Activated T-helper 1 cell treated with anti-CD3 and anti-CD28 coated beads, Interleukin-12 subunit alpha, Interleukin-12 subunit beta, Interleukin-2, Interleukin-4 antibody, amounts not matched to agents 30 ng/mL and 10 ng/mL and 1 ng/mL, durations not matched to agents 14 hours and 24 hours and 36 hours (primary cell): ENCODE measurements around the gene STUB1. TPM values are rescaled to one million over a fixed set of nuclear protein-coding genes. Genes with fewer than 3 reads are reported as not detected.
A peak's percentile ranks its signal among the peaks of the same experiment; 100 is the strongest.

Experiments used
- DNase-seq: peaks from one replicate; pipeline ENCODE4 v3.0.0; 2021; ENCODE audit warnings: low spot score
- H3K27ac Mint-ChIP-seq: one replicate; pipeline ENCODE4 v1.8.0; 2021; ENCODE audit warnings: mild to moderate bottlenecking, mixed read lengths
- H3K27me3 Mint-ChIP-seq: one replicate; pipeline ENCODE4 v1.8.0; 2022; ENCODE audit warnings: mild to moderate bottlenecking, moderate library complexity, mixed read lengths; ENCODE audit not compliant: insufficient read depth
- H3K36me3 Mint-ChIP-seq: one replicate; pipeline ENCODE4 v1.8.0; 2021; ENCODE audit warnings: low read depth, mixed read lengths
- H3K4me1 Mint-ChIP-seq: one replicate; pipeline ENCODE4 v1.8.0; 2021; ENCODE audit warnings: low read depth, mixed read lengths
- H3K4me3 Mint-ChIP-seq: one replicate; pipeline ENCODE4 v1.8.0; 2021; ENCODE audit warnings: mild to moderate bottlenecking, moderate library complexity, mixed read lengths
- H3K9me3 Mint-ChIP-seq: one replicate; pipeline ENCODE4 v1.8.0; 2021; ENCODE audit warnings: mixed read lengths
- intact Hi-C: fragments of 100-400 bp; cut with micrococcal nuclease; formaldehyde crosslinking; loops from one replicate; pipeline ENCODE4 v1.15.1; 2024
- total RNA-seq: library from RNA; stranded (reverse); gene quantifications from 2 replicates; pipeline ENCODE4 v1.2.3, GENCODE V29; 2022

STUB1 gene
- 94.0 and 95.4 TPM in 2 replicates for total RNA-seq

DNA sequence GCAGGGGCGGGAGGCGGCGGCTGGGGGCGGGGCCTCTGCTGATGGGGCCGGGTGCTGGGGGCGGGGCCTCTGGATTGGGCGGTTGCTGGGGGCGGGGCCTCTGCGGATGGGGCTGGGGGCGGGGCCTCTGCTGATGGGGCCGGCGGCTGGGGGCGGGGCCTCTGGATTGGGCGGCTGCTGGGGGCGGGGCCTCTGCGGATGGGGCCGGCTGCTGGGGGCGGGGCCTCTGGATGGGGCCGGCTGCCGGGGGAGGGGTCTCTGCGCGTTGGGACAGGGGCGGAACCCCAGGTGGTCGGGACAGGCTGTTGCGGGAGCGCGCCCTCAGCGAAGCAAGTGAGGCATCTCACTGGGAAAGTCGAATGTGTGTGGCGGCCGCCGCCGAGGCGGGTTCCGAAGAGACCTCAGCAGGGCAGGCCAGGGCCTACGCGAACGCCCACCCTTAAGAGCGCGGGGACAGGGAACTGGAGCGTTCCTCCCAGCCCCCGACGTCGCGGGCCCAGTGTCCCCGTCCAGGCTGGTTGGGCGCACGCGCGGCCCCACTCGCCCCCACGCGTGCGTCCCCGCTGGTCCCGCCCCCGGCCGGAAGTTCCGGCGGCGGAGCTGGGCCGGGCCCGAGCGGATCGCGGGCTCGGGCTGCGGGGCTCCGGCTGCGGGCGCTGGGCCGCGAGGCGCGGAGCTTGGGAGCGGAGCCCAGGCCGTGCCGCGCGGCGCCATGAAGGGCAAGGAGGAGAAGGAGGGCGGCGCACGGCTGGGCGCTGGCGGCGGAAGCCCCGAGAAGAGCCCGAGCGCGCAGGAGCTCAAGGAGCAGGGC is at the start of gene STUB1:
TSS of gene STUB1 (plus strand) at position 597 of the 811 bp plus-strand sequence. CDS start at position 713, 116 bp downstream.
- H3K4me1 Mint-ChIP-seq, result peaks cover 5% of the 10 kb centered on the region
- H3K27ac Mint-ChIP-seq, result peak within 1 kb of the TSS; percentile 55
- H3K27me3 Mint-ChIP-seq, result peaks cover 4% of the 10 kb centered on the region
- peak; percentile 83 for DNase-seq
- peak within 1 kb of the TSS; percentile 84 for H3K4me3 Mint-ChIP-seq
- peaks cover 12% of the 10 kb centered on the region for H3K36me3 Mint-ChIP-seq
- intact Hi-C loops, result loop anchor here (1.0 kb wide), 6 partner anchors 13 to 91 kb away; partner anchors contain the start of genes METRN, METTL26 and WDR90
- no peaks in the 10 kb centered on the region for H3K9me3 Mint-ChIP-seq

DNA sequence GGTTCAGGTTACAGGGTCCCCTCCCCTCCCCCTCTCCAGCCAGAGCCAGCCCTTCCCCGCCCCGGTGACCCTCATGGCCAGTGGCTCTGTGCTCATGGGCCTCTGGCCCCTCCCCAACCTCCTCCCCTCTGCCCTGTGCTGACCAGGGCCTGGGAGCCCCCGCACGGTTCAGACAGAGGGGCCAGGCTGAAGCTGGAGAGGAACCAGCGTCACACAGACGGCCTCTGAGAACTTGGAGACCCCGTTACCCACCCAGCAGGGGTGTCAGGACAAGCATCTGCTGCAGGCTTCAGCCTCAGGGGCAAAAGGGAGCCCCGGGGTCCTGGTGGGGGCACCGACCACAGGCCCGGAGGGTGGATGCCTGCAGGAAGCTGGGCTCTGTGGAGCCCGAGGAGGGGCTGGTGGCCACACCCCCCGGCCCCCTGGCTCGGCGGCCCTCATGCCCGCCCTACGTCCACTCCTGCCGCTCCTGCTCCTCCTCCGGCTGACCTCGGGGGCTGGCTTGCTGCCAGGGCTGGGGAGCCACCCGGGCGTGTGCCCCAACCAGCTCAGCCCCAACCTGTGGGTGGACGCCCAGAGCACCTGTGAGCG is 49.3 kb upstream of the STUB1 start, which contains the start of gene WFIKKN1:
TSS of gene WFIKKN1 (plus strand) at position 171 of the 591 bp plus-strand sequence. CDS start at position 440, 269 bp downstream.
- Mint-ChIP-seq H3K36me3 (no peaks in the 10 kb centered on the region), H3K27me3 (no peaks in the 10 kb centered on the region), H3K27ac (no peak within 1 kb of the TSS), H3K4me3 (no peak within 1 kb of the TSS), H3K9me3 (no peaks in the 10 kb centered on the region), H3K4me1 (no peaks in the 10 kb centered on the region)
- intact Hi-C loops, result no loop called here
- no peak for DNase-seq

DNA sequence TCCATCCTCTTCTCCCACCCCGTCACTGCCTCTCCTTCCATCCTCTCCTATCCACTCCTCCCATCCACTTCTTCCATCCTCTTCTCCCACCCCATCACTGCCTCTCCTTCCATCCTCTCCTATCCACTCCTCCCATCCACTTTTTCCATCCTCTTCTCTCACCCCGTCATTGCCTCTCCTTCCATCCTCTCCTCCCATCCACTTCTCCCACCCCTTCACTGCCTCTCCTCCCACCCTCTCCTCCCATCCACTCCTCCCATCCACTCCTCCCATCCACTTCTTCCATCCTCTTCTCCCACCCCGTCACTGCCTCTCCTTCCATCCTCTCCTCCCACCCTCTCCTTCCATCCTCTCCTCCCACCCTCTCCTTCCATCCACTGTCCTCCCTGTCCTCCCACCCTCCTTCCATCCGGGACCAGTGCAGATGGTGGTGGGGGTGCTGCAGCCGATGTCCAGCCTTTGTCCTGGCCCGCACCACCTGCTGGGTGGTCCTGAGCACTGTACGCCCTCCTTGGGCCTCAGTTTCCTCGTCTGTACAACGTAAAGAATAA is 48.3 kb upstream of the STUB1 start:
- Mint-ChIP-seq H3K4me1 (peaks cover 6% of the 10 kb centered on the region), H3K9me3 (no peaks in the 10 kb centered on the region), H3K27me3 (no peaks in the 10 kb centered on the region), H3K27ac (no peak overlapping the region), H3K36me3 (no peaks in the 10 kb centered on the region), H3K4me3 (no peak overlapping the region)
- no peak for DNase-seq
- intact Hi-C loops, result no loop called here

- no peaks in the 10 kb centered on the region for H3K36me3 Mint-ChIP-seq
- peaks cover 6% of the 10 kb centered on the region for H3K4me1 Mint-ChIP-seq
- no peak overlapping the region for H3K27ac Mint-ChIP-seq
- DNase-seq, result no peak
- no peaks in the 10 kb centered on the region for H3K27me3 Mint-ChIP-seq
- H3K9me3 Mint-ChIP-seq, result no peaks in the 10 kb centered on the region
- no peak overlapping the region for H3K4me3 Mint-ChIP-seq
- intact Hi-C loops, result no loop called here
Observed at GRCh38 chr16:632486-633335, 47.5 kb upstream of the STUB1 start.

DNA sequence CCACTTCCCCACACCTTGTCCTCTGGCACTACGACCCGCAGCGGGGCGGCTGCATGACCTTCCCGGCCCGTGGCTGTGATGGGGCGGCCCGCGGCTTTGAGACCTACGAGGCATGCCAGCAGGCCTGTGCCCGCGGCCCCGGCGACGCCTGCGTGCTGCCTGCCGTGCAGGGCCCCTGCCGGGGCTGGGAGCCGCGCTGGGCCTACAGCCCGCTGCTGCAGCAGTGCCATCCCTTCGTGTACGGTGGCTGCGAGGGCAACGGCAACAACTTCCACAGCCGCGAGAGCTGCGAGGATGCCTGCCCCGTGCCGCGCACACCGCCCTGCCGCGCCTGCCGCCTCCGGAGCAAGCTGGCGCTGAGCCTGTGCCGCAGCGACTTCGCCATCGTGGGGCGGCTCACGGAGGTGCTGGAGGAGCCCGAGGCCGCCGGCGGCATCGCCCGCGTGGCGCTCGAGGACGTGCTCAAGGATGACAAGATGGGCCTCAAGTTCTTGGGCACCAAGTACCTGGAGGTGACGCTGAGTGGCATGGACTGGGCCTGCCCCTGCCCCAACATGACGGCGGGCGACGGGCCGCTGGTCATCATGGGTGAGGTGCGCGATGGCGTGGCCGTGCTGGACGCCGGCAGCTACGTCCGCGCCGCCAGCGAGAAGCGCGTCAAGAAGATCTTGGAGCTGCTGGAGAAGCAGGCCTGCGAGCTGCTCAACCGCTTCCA is 46.7 kb upstream of the STUB1 start:
- Mint-ChIP-seq H3K4me3 (peak overlapping the region; percentile 75), H3K4me1 (peaks cover 6% of the 10 kb centered on the region), H3K36me3 (no peaks in the 10 kb centered on the region), H3K27ac (no peak overlapping the region), H3K9me3 (no peaks in the 10 kb centered on the region), H3K27me3 (no peaks in the 10 kb centered on the region)
- DNase-seq, result no peak
- intact Hi-C loops, result no loop called here

- Mint-ChIP-seq H3K9me3 (no peaks in the 10 kb centered on the region), H3K4me3 (peak overlapping the region; percentile 75), H3K27me3 (no peaks in the 10 kb centered on the region), H3K4me1 (peaks cover 6% of the 10 kb centered on the region), H3K27ac (peak overlapping the region; percentile 63), H3K36me3 (no peaks in the 10 kb centered on the region)
- DNase-seq, result no peak
- intact Hi-C loops, result no loop called here
Observed at GRCh38 chr16:634051-634670, 46.0 kb upstream of the STUB1 start.

GRCh38 chr16:634996-635395 is 45.2 kb upstream of the STUB1 start:
- peak overlapping the region; percentile 63 for H3K27ac Mint-ChIP-seq
- H3K36me3 Mint-ChIP-seq, result no peaks in the 10 kb centered on the region
- intact Hi-C loops, result loop anchor here (5.0 kb wide), 3 partner anchors 152 to 1522 kb away; partner anchors contain the start of genes CHTF18, PGAP6, RPUSD1 and TRAF7
- no peak for DNase-seq
- no peaks in the 10 kb centered on the region for H3K27me3 Mint-ChIP-seq
- peaks cover 6% of the 10 kb centered on the region for H3K4me1 Mint-ChIP-seq
- H3K4me3 Mint-ChIP-seq, result peak overlapping the region; percentile 79
- no peaks in the 10 kb centered on the region for H3K9me3 Mint-ChIP-seq

GRCh38 chr16:635573-636205 is 44.5 kb upstream of the STUB1 start:
- no peak for DNase-seq
- Mint-ChIP-seq H3K27me3 (no peaks in the 10 kb centered on the region), H3K9me3 (no peaks in the 10 kb centered on the region), H3K36me3 (no peaks in the 10 kb centered on the region), H3K4me3 (peak overlapping the region; percentile 85), H3K27ac (no peak overlapping the region), H3K4me1 (peaks cover 6% of the 10 kb centered on the region)
- intact Hi-C loops, result loop anchor here (1.0 to 5.0 kb wide), 13 partner anchors 14 to 1522 kb away; partner anchors contain the start of genes AXIN1, CAPN15, CHTF18 and DECR2

DNA sequence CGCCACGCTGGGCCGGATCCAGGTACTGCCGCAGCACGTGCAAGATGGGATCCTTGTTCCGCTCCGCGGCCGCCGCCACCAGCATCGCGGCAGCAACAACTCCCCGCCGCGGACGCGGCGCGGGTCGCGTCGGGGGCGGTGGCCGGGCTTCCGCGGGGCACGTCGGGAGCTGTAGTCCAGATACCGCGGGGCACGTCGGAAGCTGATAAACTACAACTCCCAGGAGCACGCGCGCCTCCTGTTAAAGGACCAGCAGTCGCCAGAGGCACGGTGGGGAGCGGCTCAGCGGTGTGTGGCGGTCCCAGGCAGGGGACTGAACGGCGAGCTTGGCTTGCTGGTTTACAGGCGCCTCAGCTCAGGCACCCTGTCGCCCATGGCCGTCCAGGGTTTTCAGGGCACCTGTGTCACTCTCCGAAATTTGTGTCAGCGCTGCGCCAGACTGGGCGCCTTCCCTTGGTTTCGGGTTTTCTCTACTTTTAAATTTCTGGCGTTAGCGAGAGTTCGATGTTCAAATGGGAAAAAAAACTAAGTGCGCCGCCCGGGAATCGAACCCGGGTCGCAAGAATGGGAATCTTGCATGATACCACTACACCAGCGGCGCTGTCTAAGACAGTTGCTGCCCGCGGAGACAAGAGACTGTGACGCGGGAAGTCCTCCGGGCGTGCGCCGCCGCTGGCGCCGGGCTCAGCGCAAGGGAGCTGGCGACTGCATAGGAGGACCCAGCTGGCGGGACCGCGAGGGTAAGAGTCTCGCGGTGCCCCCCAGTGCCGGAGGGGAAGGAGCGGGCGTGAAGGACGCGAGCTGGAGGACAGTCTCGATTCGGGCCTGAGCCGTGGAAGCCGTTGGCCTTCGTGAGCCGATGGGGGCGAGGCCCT is 43.8 kb upstream of the STUB1 start, which contains the start of gene METTL26:
TSS of gene METTL26 (minus strand) at position 100 of the 875 bp plus-strand sequence. CDS start at position 85, 15 bp downstream.
- no peaks in the 10 kb centered on the region for H3K9me3 Mint-ChIP-seq
- intact Hi-C loops, result loop anchor here (1.0 to 5.0 kb wide), 14 partner anchors 13 to 1521 kb away; partner anchors contain the start of genes AXIN1, CAPN15, CHTF18 and DECR2
- H3K27me3 Mint-ChIP-seq, result no peaks in the 10 kb centered on the region
- peak within 1 kb of the TSS; percentile 91 for H3K27ac Mint-ChIP-seq
- no peaks in the 10 kb centered on the region for H3K36me3 Mint-ChIP-seq
- H3K4me1 Mint-ChIP-seq, result peaks cover 6% of the 10 kb centered on the region
- peak; percentile 91 for DNase-seq
- H3K4me3 Mint-ChIP-seq, result peak within 1 kb of the TSS; percentile 85
